ENCODE measurements around the gene WDR73. TPM values are rescaled to one million over a fixed set of nuclear protein-coding genes. Genes with fewer than 3 reads are reported as not detected.
"Not testable (repeated sequence)": the region's sequence is repeated elsewhere in the genome, so short reads cannot be mapped to it uniquely, and the experiment has no call there.

Gene WDR73
- total RNA-seq, 1 donor: 26.8 TPM

- TF ChIP-seq CTCF (IDR thresholded peaks at IDR 0.05; ENCODE audit: insufficient read depth, low read length): no peak
- DNase-seq (ENCODE audit: low read depth): no peak
- H3K4me3 ChIP-seq (ENCODE audit: low read depth, low read length): no peak overlapping the region
Observed at GRCh38 chr15:84690342-84690741, 36.3 kb upstream of the WDR73 start.

- H3K4me3 ChIP-seq (ENCODE audit: low read depth, low read length): no peak overlapping the region
- TF ChIP-seq CTCF (IDR thresholded peaks at IDR 0.05; ENCODE audit: insufficient read depth, low read length): no peak
- DNase-seq (ENCODE audit: low read depth): no peak
Observed at GRCh38 chr15:84689858-84690257, 35.8 kb upstream of the WDR73 start.

GRCh38 chr15:84686446-84686845 is 32.4 kb upstream of the WDR73 start:
- not testable (repeated sequence) for DNase-seq (ENCODE audit: low read depth); H3K4me3 ChIP-seq (ENCODE audit: low read depth, low read length)

DNA sequence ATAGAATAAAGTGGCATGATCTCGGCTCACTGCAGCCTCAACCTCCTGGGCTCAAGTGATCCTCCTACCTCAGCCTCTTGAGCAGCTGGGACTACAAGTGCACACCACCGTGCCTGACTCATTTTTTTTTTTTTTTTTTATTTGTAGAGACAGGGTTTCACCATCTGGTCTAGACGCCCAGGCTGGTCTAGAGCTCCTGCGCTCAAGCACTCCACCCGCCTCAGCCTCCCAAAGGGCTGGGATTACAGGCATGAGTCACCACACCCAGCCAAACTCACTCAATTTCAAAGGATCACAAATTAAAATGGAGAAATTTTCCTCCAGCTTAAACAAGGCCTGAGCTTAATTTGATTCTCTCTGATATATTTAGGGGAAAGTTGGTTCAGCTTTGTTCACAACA is 31.2 kb upstream of the WDR73 start:
- TF ChIP-seq CTCF (IDR thresholded peaks at IDR 0.05; ENCODE audit: insufficient read depth, low read length): no peak
- H3K4me3 ChIP-seq (ENCODE audit: low read depth, low read length): no peak overlapping the region
- peak; percentile 89 for DNase-seq (ENCODE audit: low read depth)

DNA sequence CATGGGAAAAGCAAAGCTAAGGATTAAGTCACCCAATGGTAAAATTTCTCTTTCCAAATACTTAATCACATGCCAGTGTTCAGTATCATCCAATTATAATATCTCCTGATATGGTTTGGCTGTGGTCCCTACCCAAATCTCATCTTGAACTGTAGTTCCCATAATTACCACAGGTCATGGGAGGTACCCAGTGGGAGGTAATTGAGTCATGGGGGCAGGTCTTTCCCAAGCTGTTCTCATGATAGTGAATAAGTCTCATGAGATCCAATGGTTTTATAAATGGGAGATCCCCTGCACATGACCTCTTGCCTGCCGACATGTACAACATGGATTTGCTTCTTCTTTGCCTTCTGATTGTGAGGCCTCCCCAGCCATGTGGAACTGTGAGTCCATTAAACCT is 30.0 kb upstream of the WDR73 start:
- peak; percentile 53 for DNase-seq (ENCODE audit: low read depth)
- TF ChIP-seq CTCF (IDR thresholded peaks at IDR 0.05; ENCODE audit: insufficient read depth, low read length): no peak
- no peak overlapping the region for H3K4me3 ChIP-seq (ENCODE audit: low read depth, low read length)

GRCh38 chr15:84681831-84682230 is 27.7 kb upstream of the WDR73 start:
- TF ChIP-seq CTCF (IDR thresholded peaks at IDR 0.05; ENCODE audit: insufficient read depth, low read length): no peak
- no peak for DNase-seq (ENCODE audit: low read depth)
- no peak overlapping the region for H3K4me3 ChIP-seq (ENCODE audit: low read depth, low read length)

GRCh38 chr15:84671211-84671610 is 17.1 kb upstream of the WDR73 start:
- no peak for TF ChIP-seq CTCF (IDR thresholded peaks at IDR 0.05; ENCODE audit: insufficient read depth, low read length)
- peak; percentile 89 for DNase-seq (ENCODE audit: low read depth)
- no peak overlapping the region for H3K4me3 ChIP-seq (ENCODE audit: low read depth, low read length)

Measured in fibroblast of the aortic adventitia (primary cell).